GM12878 (cell line): ENCODE results near the gene CCR8. TPM values are rescaled to one million over a fixed set of nuclear protein-coding genes. Genes with fewer than 3 reads are reported as not detected.

ENCODE experiments used
- BCL3 ChIP-seq: IDR thresholded peaks from 2 replicates; pipeline ENCODE4 v1.6.1; 2011; ENCODE audit warnings: borderline replicate concordance, low read depth, mild to moderate bottlenecking, moderate library complexity, low read length; ENCODE audit not compliant: insufficient read depth, poor library complexity, severe bottlenecking
- CREB1 ChIP-seq: IDR thresholded peaks from 2 replicates; pipeline ENCODE4 v1.6.1; 2012; ENCODE audit warnings: low read depth, mild to moderate bottlenecking, inconsistent platforms
- E4F1 ChIP-seq: fragments of 450-650 bp; IDR thresholded peaks from 2 replicates; pipeline ENCODE4 v1.6.1; 2018; ENCODE audit warnings: borderline replicate concordance, mild to moderate bottlenecking; ENCODE audit not compliant: partially characterized antibody
- EGR1 ChIP-seq, 2 experiments: IDR thresholded peaks; 1 replicate in 1 of 2; 2 replicates in 1 of 2; pipeline ENCODE4 v1.6.1; 2011 to 2012; ENCODE audit warnings: low read depth in 2 of 2, low read length in 2 of 2, borderline replicate concordance in 1 of 2, mild to moderate bottlenecking in 1 of 2, moderate library complexity in 1 of 2
- IKZF1 ChIP-seq: fragments of 450-650 bp; conservative IDR thresholded peaks from 2 replicates; pipeline ENCODE4 v1.6.1; 2017; ENCODE audit warnings: antibody characterized with exemption, mild to moderate bottlenecking
- IRF4 ChIP-seq: IDR thresholded peaks from 2 replicates; pipeline ENCODE4 v1.6.1; 2011; ENCODE audit warnings: low read depth, low read length
- JUND ChIP-seq: IDR thresholded peaks from 2 replicates; pipeline ENCODE4 v1.6.1; 2012; ENCODE audit warnings: low read depth, mild to moderate bottlenecking, low read length, improper control_type of control experiment, moderate library complexity
- MLLT1 ChIP-seq: fragments of 450-650 bp; IDR thresholded peaks from 2 replicates; pipeline ENCODE4 v1.6.1; 2016; ENCODE audit warnings: mild to moderate bottlenecking
- PKNOX1 ChIP-seq: fragments of 450-650 bp; IDR thresholded peaks from 2 replicates; pipeline ENCODE4 v1.6.1; 2016; ENCODE audit warnings: mild to moderate bottlenecking
- POU2F2 ChIP-seq: IDR thresholded peaks from 3 replicates; pipeline ENCODE4 v1.6.1; 2011; ENCODE audit warnings: low read depth, mild to moderate bottlenecking, low read length, borderline replicate concordance
- RBBP5 ChIP-seq: fragments of 200-600 bp; sonication (generic); conservative IDR thresholded peaks from 2 replicates; pipeline ENCODE4 v1.6.1; 2016
- SKIL ChIP-seq: fragments of 450-650 bp; IDR thresholded peaks from 2 replicates; pipeline ENCODE4 v1.6.1; 2017; ENCODE audit warnings: mild to moderate bottlenecking, low read depth, inconsistent platforms; ENCODE audit not compliant: poor library complexity, severe bottlenecking
- SMC3 ChIP-seq: IDR thresholded peaks from 2 replicates; pipeline ENCODE4 v1.6.1; 2011; ENCODE audit warnings: low read length, improper control_type of control experiment, borderline replicate concordance
- STAT1 ChIP-seq: fragments of 450-650 bp; conservative IDR thresholded peaks from 2 replicates; pipeline ENCODE4 v1.6.1; 2014; ENCODE audit warnings: antibody characterized with exemption, mild to moderate bottlenecking
- YBX1 ChIP-seq: fragments of 450-650 bp; IDR thresholded peaks from 2 replicates; pipeline ENCODE4 v1.6.1; 2016; ENCODE audit warnings: antibody characterized with exemption
- ZBTB40 ChIP-seq: fragments of 450-650 bp; IDR thresholded peaks from 2 replicates; pipeline ENCODE4 v1.6.1; 2016; ENCODE audit warnings: mild to moderate bottlenecking, moderate library complexity, borderline replicate concordance
- polyA plus RNA-seq, 11 experiments: library from polyadenylated mRNA; depleted of rRNA in 4 of 11; unstranded in 6 of 11; stranded (reverse) in 5 of 11; fragments of >200 nt; fragmentation: Nextera tagmentation in 4 of 11; fragmentation: Illumina TruSeq in 1 of 11; extraction: Ambion mirVana in 4 of 11; extraction: Trizol in 1 of 11; gene quantifications; 1 replicate in 1 of 11; 2 replicates in 10 of 11; pipeline versions ENCODE4 v1.2.1 to v1.2.3, GENCODE V29; 2011 to 2016; ENCODE audit warnings: inconsistent platforms in 2 of 11, missing spikeins in 2 of 11, low read depth in 1 of 11
- total RNA-seq, 4 experiments: library from RNA; depleted of rRNA in 3 of 4; stranded (reverse); fragments of >200 nt in 3 of 4; fragmentation: Illumina TruSeq in 1 of 4; extraction: Trizol in 1 of 4; gene quantifications; 2 replicates each; pipeline versions ENCODE4 v1.2.1 to v1.2.3, GENCODE V29; 2013 to 2021

Gene CCR8
- total and polyA plus RNA-seq, 10 of the 15 experiments (the other 5 are each of a cell fraction or from before 2014, with no cell fraction given): 5.2 to 28.8 (median 15.6) TPM

GRCh38 chr3:39327746-39328349, 1.7 kb upstream of the CCR8 start (continued):
- TF ChIP-seq SKIL (no peak), E4F1 (no peak), IKZF1 (peak; percentile 15; the same call in 1 of the 2 replicates), PKNOX1 (peak; percentile 36; the same call in 1 of the 2 replicates), IRF4 (no peak), MLLT1 (no peak), POU2F2 (no peak), JUND (no peak), YBX1 (no peak), EGR1 (IDR thresholded peaks at IDR 0.05; ENCODE audit: borderline replicate concordance in 1 of 2, low read depth in 2 of 2, low read length in 2 of 2) (no peak), RBBP5 (no peak), CREB1 (0 out of 2 replicates have a peak, but pooled peaks have one; percentile 39), SMC3 (0 out of 2 replicates have a peak, but pooled peaks have one; percentile 12), ZBTB40 (no peak), STAT1 (no peak), BCL3 (peak; percentile 82)
